ENCODE measurements around the gene ZP1.

- no peak for TF ChIP-seq EZH2phosphoT487 (IDR thresholded peaks at IDR 0.05; ENCODE audit: insufficient read depth, low read depth)
- TF ChIP-seq EZH2 (IDR thresholded peaks at IDR 0.05; ENCODE audit: insufficient read depth, poor library complexity, severe bottlenecking) = no peak
These were observed 47.4 kb downstream of the ZP1 start for GRCh38 chr11:60914633-60915247.

Measured in GM23248 (cell line).